ENCODE measurements around the gene KLK15.

KLK15 gene

GRCh38 chr19:50799547-50799851 lies 33.9 kb downstream of the KLK15 start:
- peak overlapping the region; percentile 98 for H3K27ac ChIP-seq
- no peak for TF ChIP-seq ZFX (IDR thresholded peaks at IDR 0.05; ENCODE audit: borderline replicate concordance)
- no peak for TF ChIP-seq CTCF (IDR thresholded peaks at IDR 0.05)

- peak overlapping the region; percentile 98 for H3K27ac ChIP-seq
- TF ChIP-seq CTCF (IDR thresholded peaks at IDR 0.05) (no peak), ZFX (IDR thresholded peaks at IDR 0.05; ENCODE audit: borderline replicate concordance) (no peak)
These were observed 34.5 kb downstream of the KLK15 start for GRCh38 chr19:50798659-50799546.

DNA sequence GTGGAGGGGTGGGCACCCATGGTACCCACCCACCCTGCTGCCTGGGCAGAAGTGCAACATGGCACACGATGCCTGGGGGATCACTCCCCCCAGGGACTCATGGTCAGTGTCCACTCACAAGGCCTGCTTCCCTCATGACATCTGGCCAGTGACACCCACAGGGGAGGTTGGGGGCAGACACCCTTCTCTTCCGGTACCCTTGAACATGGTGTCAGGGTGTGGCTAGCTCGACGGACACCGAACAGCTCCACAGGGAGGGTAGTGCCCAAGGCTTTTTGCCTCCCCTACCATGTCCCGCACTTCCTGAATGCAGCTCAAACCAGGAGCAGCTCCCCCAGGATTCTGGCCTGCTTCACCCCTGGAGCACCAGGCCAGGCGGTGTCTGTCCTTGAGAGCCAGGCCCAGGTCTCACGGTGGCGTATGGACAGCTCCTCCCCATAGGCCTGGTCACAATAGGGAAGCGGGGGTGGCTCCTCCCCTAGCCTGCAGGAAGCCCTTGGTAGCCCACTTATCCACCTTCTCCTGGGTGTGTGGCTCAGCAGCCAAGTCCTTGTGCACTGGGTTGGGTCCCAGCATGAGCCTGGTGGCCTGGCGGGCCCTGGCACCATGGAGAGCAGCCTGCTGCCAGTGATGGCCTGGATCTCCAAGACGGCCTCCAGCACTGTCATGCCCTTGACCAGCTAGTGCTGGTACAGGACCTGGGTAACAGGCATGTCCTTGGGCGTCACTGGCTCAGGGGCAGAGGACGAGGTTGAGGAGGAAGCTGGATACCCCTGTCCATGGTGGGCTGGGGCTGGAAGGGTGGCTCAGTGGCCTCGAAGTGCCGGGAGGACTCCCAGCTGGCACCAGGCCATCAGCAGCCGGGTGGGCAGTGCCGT lies 35.4 kb downstream of the KLK15 start:
- peak overlapping the region; percentile 98 for H3K27ac ChIP-seq
- TF ChIP-seq CTCF (IDR thresholded peaks at IDR 0.05) (no peak), ZFX (IDR thresholded peaks at IDR 0.05; ENCODE audit: borderline replicate concordance) (no peak)

GRCh38 chr19:50797429-50797780 lies 36.0 kb downstream of the KLK15 start:
- H3K27ac ChIP-seq: peak overlapping the region; percentile 98
- no peak for TF ChIP-seq ZFX (IDR thresholded peaks at IDR 0.05; ENCODE audit: borderline replicate concordance)
- no peak for TF ChIP-seq CTCF (IDR thresholded peaks at IDR 0.05)

DNA sequence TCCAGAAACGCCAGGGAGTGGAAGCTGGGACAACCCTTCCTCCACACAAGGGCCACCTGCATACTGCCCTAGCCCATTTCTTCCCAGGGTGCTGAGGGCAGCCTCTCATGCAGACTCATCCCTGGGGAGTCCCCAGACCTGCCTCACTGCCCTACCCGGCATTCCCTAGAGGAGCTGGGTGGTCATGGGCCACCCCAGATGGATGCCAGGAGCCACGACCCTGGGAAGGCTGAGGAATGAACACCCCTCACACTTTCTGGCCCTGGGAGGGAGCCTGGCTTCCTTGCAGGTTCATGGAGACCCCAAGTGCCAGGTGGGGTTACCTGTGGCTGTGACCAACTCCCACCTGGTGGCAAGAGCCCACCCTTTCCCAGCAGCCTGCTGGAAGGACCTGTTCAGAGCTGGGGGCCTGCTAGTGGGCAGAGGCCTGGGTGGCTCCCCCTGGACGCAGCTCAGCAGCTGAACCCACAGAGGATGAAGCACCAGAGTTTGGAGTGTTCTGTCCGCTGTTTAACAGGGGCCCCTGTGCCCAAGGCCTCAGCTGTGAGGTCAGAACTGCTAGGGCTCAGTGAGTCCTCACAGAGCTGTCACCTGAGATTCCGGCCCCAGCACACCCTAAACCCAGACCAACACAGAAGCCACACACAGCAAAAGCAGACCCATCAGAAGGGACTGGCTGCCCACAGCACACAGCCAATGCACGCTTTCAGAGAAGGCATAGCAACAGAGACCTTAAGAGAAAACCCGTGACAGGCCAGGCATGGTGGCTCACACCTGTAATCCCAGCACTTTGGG lies 36.5 kb downstream of the KLK15 start:
- peak overlapping the region; percentile 98 for H3K27ac ChIP-seq
- TF ChIP-seq ZFX (IDR thresholded peaks at IDR 0.05; ENCODE audit: borderline replicate concordance): no peak
- TF ChIP-seq CTCF (IDR thresholded peaks at IDR 0.05): no peak

DNA sequence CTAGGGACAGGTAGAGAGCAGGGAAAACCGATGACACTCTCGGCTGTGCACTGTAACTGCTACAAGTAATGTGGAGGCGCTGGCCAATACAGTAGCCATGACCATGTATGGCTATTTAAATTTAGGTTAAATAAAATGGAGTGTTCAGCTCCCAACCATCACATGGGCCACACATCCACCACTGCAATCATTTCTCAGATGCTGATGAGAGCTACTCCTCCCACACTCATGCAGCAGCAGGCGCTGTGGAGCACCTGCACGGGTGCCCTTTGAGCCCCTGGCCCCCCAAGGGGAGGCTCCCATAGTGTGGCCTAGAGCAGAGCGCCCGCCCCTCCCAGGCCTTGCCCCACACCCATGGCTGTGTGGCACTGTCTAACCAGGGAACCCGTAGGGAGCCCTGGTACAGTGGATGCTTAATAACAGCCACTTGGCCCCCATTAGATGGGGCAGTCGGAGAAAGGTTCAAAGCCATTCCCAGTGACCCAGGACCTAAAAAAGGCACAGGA lies 37.2 kb downstream of the KLK15 start:
- TF ChIP-seq ZFX (IDR thresholded peaks at IDR 0.05; ENCODE audit: borderline replicate concordance): no peak
- peak; percentile 47 for TF ChIP-seq CTCF (IDR thresholded peaks at IDR 0.05)

More for the DNA sequence above, 37.2 kb downstream of the KLK15 start:
- peak overlapping the region; percentile 98 for H3K27ac ChIP-seq

Measured in 22Rv1 (cell line).